HEK293 (cell line): ENCODE results near the gene MAGEF1.

Experiments used
- CTCF ChIP-seq: fragments of 450-650 bp; formaldehyde crosslinking; IDR thresholded peaks from 2 replicates; pipeline ENCODE4 v1.5.1; 2016; ENCODE audit warnings: missing biosample characterization, missing genetic modification characterization
- HIC1 ChIP-seq: fragments of 450-650 bp; formaldehyde crosslinking; IDR thresholded peaks from 2 replicates; pipeline ENCODE4 v1.5.1; 2016; ENCODE audit warnings: missing biosample characterization, missing genetic modification characterization
- ZBTB11 ChIP-seq: fragments of 450-650 bp; formaldehyde crosslinking; conservative IDR thresholded peaks from 2 replicates; pipeline ENCODE4 v1.5.1; 2016; ENCODE audit warnings: low read depth, missing biosample characterization, missing genetic modification characterization
- ZBTB7A ChIP-seq: fragments of 450-650 bp; formaldehyde crosslinking; IDR thresholded peaks from 2 replicates; pipeline ENCODE4 v1.5.1; 2016; ENCODE audit warnings: low read depth, missing biosample characterization, missing genetic modification characterization
- ZNF175 ChIP-seq: fragments of 450-650 bp; formaldehyde crosslinking; IDR thresholded peaks from 2 replicates; pipeline ENCODE4 v1.5.1; 2016; ENCODE audit warnings: missing biosample characterization, missing genetic modification characterization
- ZNF274 ChIP-seq, 2 experiments: fragments of 200-500 bp in 1 of 2; fragments of 450-650 bp in 1 of 2; sonication (Bioruptor generic) in 1 of 2; formaldehyde crosslinking in 1 of 2; IDR thresholded peaks; 2 replicates each; pipeline versions ENCODE4 v1.5.1 to v1.6.1; 2014 to 2016; ENCODE audit warnings: borderline replicate concordance in 1 of 2, inconsistent platforms in 1 of 2, low read length in 1 of 2, missing biosample characterization in 1 of 2, missing genetic modification characterization in 1 of 2
- ZNF501 ChIP-seq: fragments of 450-650 bp; formaldehyde crosslinking; IDR thresholded peaks from 2 replicates; pipeline ENCODE4 v1.5.1; 2016; ENCODE audit warnings: missing biosample characterization, missing genetic modification characterization
- ZNF830 ChIP-seq: fragments of 450-650 bp; IDR thresholded peaks from 2 replicates; pipeline ENCODE4 v1.5.0; 2018; ENCODE audit warnings: missing biosample characterization, missing genetic modification characterization, low read depth, mild to moderate bottlenecking, moderate library complexity
- ZSCAN18 ChIP-seq: fragments of 450-650 bp; formaldehyde crosslinking; IDR thresholded peaks from 2 replicates; pipeline ENCODE4 v1.5.1; 2016; ENCODE audit warnings: missing biosample characterization, missing genetic modification characterization

- no peak for TF ChIP-seq ZSCAN18 (tag by site-specific recombination)
- no peak for TF ChIP-seq ZBTB7A (tag by site-specific recombination)
- TF ChIP-seq ZNF501, result no peak
- TF ChIP-seq ZNF830, result no peak
- no peak for TF ChIP-seq ZBTB11
- no peak for TF ChIP-seq ZNF274 (IDR thresholded peaks at IDR 0.05; ENCODE audit: low read length)
- no peak for TF ChIP-seq ZNF274 (tag by site-specific recombination; IDR thresholded peaks at IDR 0.05; ENCODE audit: borderline replicate concordance)
- no peak for TF ChIP-seq CTCF (tag by site-specific recombination)
- no peak for TF ChIP-seq HIC1 (tag by site-specific recombination)
- TF ChIP-seq ZNF175 (tag by site-specific recombination), result no peak
These were observed 40.5 kb upstream of the MAGEF1 start for GRCh38 chr3:184752361-184752760.
